KOPT-K1 (cell line): ENCODE measurements around the gene LCTL.

Experiments
- H3K27ac ChIP-seq: fragments of 200-600 bp; sonication (generic); 2 replicates; pipeline ENCODE4 v1.5.1; 2016; ENCODE audit warnings: antibody characterized with exemption, mild to moderate bottlenecking, low read depth, low read length; ENCODE audit not compliant: poor library complexity, severe bottlenecking
- H3K36me3 ChIP-seq: fragments of 200-600 bp; sonication (generic); 2 replicates; pipeline ENCODE4 v1.5.1; 2017; ENCODE audit warnings: antibody characterized with exemption, mild to moderate bottlenecking, low read length, moderate library complexity; ENCODE audit not compliant: insufficient read depth
- H3K9me3 ChIP-seq: fragments of 200-600 bp; sonication (generic); 2 replicates; pipeline ENCODE4 v1.5.1; 2017; ENCODE audit warnings: antibody characterized with exemption, low read length, mild to moderate bottlenecking; ENCODE audit not compliant: insufficient read depth, poor library complexity, severe bottlenecking

The LCTL gene

GRCh38 chr15:66580643-66581042 is 14.8 kb upstream of the LCTL start:
- no peaks in the 10 kb centered on the region for H3K36me3 ChIP-seq
- H3K27ac ChIP-seq = no peak overlapping the region
- H3K9me3 ChIP-seq = no peaks in the 10 kb centered on the region

DNA sequence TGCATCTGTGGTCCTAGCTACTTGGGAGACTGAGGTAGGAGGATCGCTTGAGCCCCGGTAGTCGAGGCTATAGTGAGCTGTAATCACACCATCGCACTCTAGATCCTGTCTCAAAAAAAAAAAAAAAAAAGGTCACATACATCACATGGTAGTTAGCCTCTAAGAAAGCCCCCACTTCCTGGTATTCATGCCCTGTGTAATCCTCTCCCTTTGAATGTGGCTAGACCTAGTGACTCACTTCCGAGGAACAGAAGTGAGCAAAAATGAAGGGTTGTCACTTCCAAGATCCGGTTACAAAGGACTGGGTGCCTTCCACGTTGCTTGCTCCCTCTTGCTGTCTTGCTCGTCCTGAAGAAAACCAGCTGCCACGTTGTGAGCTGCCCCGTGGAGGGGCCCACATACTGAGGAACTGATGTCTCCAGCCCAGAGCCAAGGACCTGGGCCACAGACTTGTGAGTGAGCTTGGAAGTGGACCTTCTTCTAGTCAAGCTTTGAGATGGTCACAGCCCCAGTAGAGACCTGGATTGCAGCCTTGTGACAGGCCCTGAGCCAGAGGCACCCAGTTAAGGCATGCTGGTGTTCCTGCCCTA is 12.6 kb upstream of the LCTL start:
- H3K36me3 ChIP-seq = no peaks in the 10 kb centered on the region
- H3K27ac ChIP-seq = no peak overlapping the region
- no peaks in the 10 kb centered on the region for H3K9me3 ChIP-seq

- no peak overlapping the region for H3K27ac ChIP-seq
- H3K36me3 ChIP-seq = no peaks in the 10 kb centered on the region
- H3K9me3 ChIP-seq = no peaks in the 10 kb centered on the region
Measured at GRCh38 chr15:66574596-66574950, 8.8 kb upstream of the LCTL start.

- H3K36me3 ChIP-seq = no peaks in the 10 kb centered on the region
- no peaks in the 10 kb centered on the region for H3K9me3 ChIP-seq
- no peak overlapping the region for H3K27ac ChIP-seq
Measured at GRCh38 chr15:66573719-66574595, 8.2 kb upstream of the LCTL start.

- no peaks in the 10 kb centered on the region for H3K9me3 ChIP-seq
- no peaks in the 10 kb centered on the region for H3K36me3 ChIP-seq
- H3K27ac ChIP-seq = no peak overlapping the region
Measured at GRCh38 chr15:66573348-66573718, 7.5 kb upstream of the LCTL start.

- Histone ChIP-seq H3K27ac (no peak overlapping the region), H3K36me3 (no peaks in the 10 kb centered on the region), H3K9me3 (no peaks in the 10 kb centered on the region)
Measured at GRCh38 chr15:66572146-66572545, 6.3 kb upstream of the LCTL start.

- H3K27ac ChIP-seq = no peak overlapping the region
- no peaks in the 10 kb centered on the region for H3K36me3 ChIP-seq
- no peaks in the 10 kb centered on the region for H3K9me3 ChIP-seq
Measured at GRCh38 chr15:66570842-66571478, 5.2 kb upstream of the LCTL start.

DNA sequence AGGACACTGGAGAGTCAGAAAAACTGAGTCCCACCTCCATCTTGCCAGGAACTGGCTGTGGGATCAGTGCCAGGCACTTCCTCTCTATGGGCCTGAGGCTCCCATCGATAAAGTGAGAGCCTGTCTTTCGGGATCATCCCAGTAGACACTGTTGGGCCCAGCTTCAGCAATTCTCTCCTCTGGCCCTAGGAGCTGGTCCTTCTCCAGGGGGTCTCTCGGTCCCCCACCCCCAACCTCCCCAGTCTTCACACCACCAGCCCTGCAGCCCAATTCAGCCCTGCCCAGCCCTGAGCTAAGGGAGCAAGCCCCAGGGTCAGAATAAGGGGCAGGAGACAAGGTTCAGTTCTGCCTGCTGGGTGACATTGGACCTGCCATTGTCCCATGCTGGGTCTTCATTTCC is 4.5 kb upstream of the LCTL start:
- no peaks in the 10 kb centered on the region for H3K9me3 ChIP-seq
- H3K27ac ChIP-seq = no peak overlapping the region
- H3K36me3 ChIP-seq = no peaks in the 10 kb centered on the region

GRCh38 chr15:66569461-66570137 is 3.8 kb upstream of the LCTL start:
- H3K27ac ChIP-seq = no peak overlapping the region
- no peaks in the 10 kb centered on the region for H3K9me3 ChIP-seq
- H3K36me3 ChIP-seq = no peaks in the 10 kb centered on the region

- Histone ChIP-seq H3K36me3 (no peaks in the 10 kb centered on the region), H3K27ac (no peak overlapping the region), H3K9me3 (no peaks in the 10 kb centered on the region)
Measured at GRCh38 chr15:66567897-66568296, 2.1 kb upstream of the LCTL start.

GRCh38 chr15:66566963-66567531 is 1.2 kb upstream of the LCTL start:
- Histone ChIP-seq H3K9me3 (no peaks in the 10 kb centered on the region), H3K36me3 (no peaks in the 10 kb centered on the region), H3K27ac (no peak overlapping the region)

DNA sequence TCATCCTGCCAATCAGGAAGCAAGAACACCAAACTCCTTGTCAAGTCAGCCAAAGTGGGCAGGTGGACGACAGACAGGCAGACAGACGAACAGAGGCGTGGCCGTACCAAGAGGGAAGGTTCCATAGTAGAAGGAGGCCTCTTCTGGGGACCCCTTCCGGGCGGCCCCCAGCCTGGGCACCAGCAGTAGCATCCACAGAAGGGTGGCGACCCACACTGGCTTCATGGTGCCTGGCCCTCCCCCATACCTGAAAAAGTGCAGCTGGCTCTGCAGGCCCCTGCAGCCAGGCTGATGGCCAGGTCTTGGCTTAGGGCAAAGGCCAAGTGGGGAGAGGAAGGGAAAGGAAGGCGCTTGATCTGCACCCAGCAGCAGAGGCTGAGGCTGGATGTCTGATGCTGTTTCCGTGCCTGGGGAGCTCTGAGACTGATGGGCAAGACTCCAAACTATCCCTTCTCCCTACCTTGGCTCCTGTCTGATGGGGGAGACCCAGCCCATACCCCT is 607 bp downstream of the LCTL start:
- no peak overlapping the region for H3K27ac ChIP-seq

GRCh38 chr15:66564136-66565041 is 1.4 kb downstream of the LCTL start:
- no peaks in the 10 kb centered on the region for H3K9me3 ChIP-seq
- H3K36me3 ChIP-seq = no peaks in the 10 kb centered on the region
- H3K27ac ChIP-seq = no peak overlapping the region

More for the DNA sequence above, 607 bp downstream of the LCTL start:
- Histone ChIP-seq H3K36me3 (no peaks in the 10 kb centered on the region), H3K9me3 (no peaks in the 10 kb centered on the region)

GRCh38 chr15:66563566-66564110 is 2.2 kb downstream of the LCTL start:
- H3K36me3 ChIP-seq = no peaks in the 10 kb centered on the region
- H3K27ac ChIP-seq = no peak overlapping the region

More at GRCh38 chr15:66563566-66564110, 2.2 kb downstream of the LCTL start:
- no peaks in the 10 kb centered on the region for H3K9me3 ChIP-seq
